ENCODE results near the gene ADI1.

GRCh38 chr2:3463186-3463835, 56.0 kb downstream of the ADI1 start:
- TF ChIP-seq L3MBTL2 (conservative IDR thresholded peaks at IDR 0.05): no peak
- no peak for TF ChIP-seq SP1 (IDR thresholded peaks at IDR 0.05)
- no peak for TF ChIP-seq PKNOX1 (IDR thresholded peaks at IDR 0.05)
- no peak for TF ChIP-seq LEF1 (IDR thresholded peaks at IDR 0.05; ENCODE audit: borderline replicate concordance)
- no peak for TF ChIP-seq FOXM1 (IDR thresholded peaks at IDR 0.05; ENCODE audit: borderline replicate concordance)
- no peak for TF ChIP-seq SUZ12 (IDR thresholded peaks at IDR 0.05)
- no peak for TF ChIP-seq TARDBP (IDR thresholded peaks at IDR 0.05)
- no peak for TF ChIP-seq BHLHE40 (IDR thresholded peaks at IDR 0.05; ENCODE audit: borderline replicate concordance)
- TF ChIP-seq CTBP1 (IDR thresholded peaks at IDR 0.05; ENCODE audit: borderline replicate concordance): no peak
- TF ChIP-seq NFRKB (IDR thresholded peaks at IDR 0.05): no peak
- no peak for TF ChIP-seq HDGF (IDR thresholded peaks at IDR 0.05; ENCODE audit: borderline replicate concordance)
